GM10248 (cell line): ENCODE data around the gene LGALS8.
A peak's percentile ranks its signal among the peaks of the same experiment; 100 is the strongest.

Experiments
- CTCF ChIA-PET: fragments of 300-600 bp; sonication (Branson Sonifier 250); formaldehyde crosslinking; extraction: SDS; loops from one replicate; lab custom pipeline; 2021; ENCODE audit warnings: antibody characterized with exemption; lab: Yijun Ruan, JAX
- POLR2A ChIA-PET: fragments of 350-650 bp; sonication (Branson Sonifier 250); formaldehyde crosslinking; extraction: SDS; loops from one replicate; lab custom pipeline; 2020; ENCODE audit warnings: antibody characterized with exemption; lab: Yijun Ruan, JAX
- DNase-seq: peaks from one replicate; pipeline ENCODE4 v3.0.0; 2012; ENCODE audit errors: extremely low spot score
- TF ChIP-seq, protein P1 (sequence below): IDR thresholded peaks from 2 replicates; pipeline ENCODE4 v1.5.1; 2012; ENCODE audit warnings: mild to moderate bottlenecking, low read depth; ENCODE audit errors: extremely low read depth, missing control alignments, control extremely low read depth

Gene LGALS8

GRCh38 chr1:236489710-236490377, 33.9 kb upstream of the LGALS8 start:
- DNase-seq: peak; percentile 64
- ChIA-PET POLR2A (no interaction called here), CTCF (interaction anchor here (0.6 to 7.4 kb wide), 16 partner anchors 13 to 390 kb away, joined by 3 to 34 read pairs (median 4); no protein-coding TSS in a partner anchor)
- TF ChIP-seq, protein P1, sequence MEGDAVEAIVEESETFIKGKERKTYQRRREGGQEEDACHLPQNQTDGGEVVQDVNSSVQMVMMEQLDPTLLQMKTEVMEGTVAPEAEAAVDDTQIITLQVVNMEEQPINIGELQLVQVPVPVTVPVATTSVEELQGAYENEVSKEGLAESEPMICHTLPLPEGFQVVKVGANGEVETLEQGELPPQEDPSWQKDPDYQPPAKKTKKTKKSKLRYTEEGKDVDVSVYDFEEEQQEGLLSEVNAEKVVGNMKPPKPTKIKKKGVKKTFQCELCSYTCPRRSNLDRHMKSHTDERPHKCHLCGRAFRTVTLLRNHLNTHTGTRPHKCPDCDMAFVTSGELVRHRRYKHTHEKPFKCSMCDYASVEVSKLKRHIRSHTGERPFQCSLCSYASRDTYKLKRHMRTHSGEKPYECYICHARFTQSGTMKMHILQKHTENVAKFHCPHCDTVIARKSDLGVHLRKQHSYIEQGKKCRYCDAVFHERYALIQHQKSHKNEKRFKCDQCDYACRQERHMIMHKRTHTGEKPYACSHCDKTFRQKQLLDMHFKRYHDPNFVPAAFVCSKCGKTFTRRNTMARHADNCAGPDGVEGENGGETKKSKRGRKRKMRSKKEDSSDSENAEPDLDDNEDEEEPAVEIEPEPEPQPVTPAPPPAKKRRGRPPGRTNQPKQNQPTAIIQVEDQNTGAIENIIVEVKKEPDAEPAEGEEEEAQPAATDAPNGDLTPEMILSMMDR: peak; percentile 54

DNA sequence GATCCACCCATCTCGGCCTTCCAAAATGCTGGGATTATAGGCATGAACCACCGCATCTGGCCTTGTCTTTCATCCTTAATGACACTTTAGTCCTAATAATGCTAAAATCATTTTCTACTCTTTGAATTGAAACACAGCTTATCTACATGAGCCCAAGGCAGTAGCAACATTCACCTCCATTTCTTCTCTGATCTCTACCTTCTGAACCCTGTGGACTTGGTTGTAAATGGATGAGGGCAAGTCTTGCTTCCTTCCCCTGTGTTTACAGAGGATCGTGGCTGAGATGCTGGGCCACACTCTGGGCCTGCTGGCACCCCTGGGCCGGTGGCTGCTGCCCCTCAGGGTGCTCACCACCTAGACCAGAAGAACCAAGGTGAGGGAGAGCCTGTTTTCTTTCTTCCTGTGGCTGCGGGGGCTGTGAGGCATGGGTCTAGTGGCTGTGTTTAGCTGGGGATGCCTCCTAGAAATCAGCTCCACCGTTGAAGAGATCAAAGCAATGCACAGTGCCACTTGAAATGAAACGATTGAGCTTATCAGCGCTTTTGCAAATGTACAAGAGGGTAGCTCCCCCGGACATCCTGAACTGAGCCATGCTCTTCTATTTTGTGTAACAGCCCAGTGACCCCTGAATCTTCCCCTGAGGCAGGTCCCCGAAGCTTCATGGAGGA, 32.2 kb upstream of the LGALS8 start:
- ChIA-PET CTCF (interaction anchor here (0.9 to 7.4 kb wide), 9 partner anchors 9 to 387 kb away, joined by 3 to 34 read pairs (median 5); no protein-coding TSS in a partner anchor), POLR2A (no interaction called here)
- TF ChIP-seq, protein P1: no peak
- DNase-seq: no peak

- ChIA-PET POLR2A (no interaction called here), CTCF (interaction anchor here (0.7 to 7.4 kb wide), 8 partner anchors 9 to 390 kb away, joined by 3 to 34 read pairs (median 4); no protein-coding TSS in a partner anchor)
- TF ChIP-seq, protein P1: no peak
- no peak for DNase-seq
These were observed 31.4 kb upstream of the LGALS8 start for GRCh38 chr1:236492378-236492777.

- DNase-seq: no peak
- ChIA-PET CTCF (interaction anchor here (0.7 to 1.6 kb wide), 2 partner anchors 9 to 14 kb away, joined by 3 read pairs; no protein-coding TSS in a partner anchor), POLR2A (interaction anchor here (0.8 kb wide), 1 partner anchor 200 kb away, joined by 3 read pairs; no protein-coding TSS in a partner anchor)
- TF ChIP-seq, protein P1: no peak
These were observed 29.7 kb upstream of the LGALS8 start for GRCh38 chr1:236494082-236494481.

DNA sequence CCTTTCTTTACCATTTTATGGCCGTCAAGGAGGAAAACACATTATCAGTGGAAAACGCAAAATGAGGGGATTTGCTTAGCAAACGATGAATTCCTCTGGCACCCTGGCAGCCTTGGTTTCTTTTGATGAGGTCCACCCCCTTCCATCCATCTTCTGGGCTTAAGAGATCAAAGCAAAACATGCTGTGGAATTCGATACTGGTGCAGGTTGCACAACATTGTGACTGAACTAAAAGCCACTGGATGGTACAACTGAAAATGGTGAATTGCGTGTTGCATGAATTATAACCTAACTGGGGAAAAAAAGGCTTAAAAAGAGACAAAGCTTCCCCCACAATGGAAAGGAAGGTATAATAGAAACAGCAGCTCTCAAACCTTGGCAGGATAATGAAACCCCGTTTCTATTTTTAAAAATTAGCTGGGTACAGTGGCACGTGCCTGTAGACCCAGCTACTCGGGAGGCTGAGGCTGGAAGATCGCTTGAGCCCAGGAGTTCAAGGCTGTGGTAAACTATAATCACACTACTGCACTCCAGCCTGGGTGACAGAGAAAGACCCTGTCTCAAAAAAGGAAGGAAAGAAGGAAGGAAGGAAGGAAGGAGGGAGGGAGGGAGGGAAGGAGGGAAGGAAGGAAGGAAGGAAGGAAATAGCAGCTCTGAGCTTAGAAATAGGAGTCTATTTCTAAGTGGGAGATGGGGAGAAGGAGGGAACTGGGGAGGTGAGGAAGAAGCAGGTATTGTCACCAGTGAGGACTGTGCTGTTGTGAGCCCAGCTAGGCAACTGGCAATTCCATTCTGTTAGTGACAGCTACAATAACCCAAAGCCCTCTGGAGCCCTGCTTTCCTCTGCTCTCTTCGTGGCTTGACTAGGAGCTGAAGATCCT, 29.0 kb upstream of the LGALS8 start:
- CTCF ChIA-PET: interaction anchor here (1.6 kb wide), 1 partner anchor 13 kb away, joined by 3 read pairs; no protein-coding TSS in a partner anchor
- DNase-seq: no peak
- POLR2A ChIA-PET: interaction anchor here (0.8 kb wide), 1 partner anchor 201 kb away, joined by 3 read pairs; no protein-coding TSS in a partner anchor
- TF ChIP-seq, protein P1: no peak
